Tibial artery (tissue), 4 donors: ENCODE data around the gene ZPBP2.

Source experiments
- DNase-seq, 2 donors: peaks; one replicate each; pipeline ENCODE4 v3.0.0-alpha.2; 2019
- H3K27ac ChIP-seq, 2 donors: fragments of 200-600 bp; sonication (generic) in 1 of 2; 1 replicate in 1 of 2; 2 replicates in 1 of 2; pipeline ENCODE4 v1.5.1; 2018 to 2019; ENCODE audit warnings: mild to moderate bottlenecking in 1 of 2
- H3K27me3 ChIP-seq, 2 donors: fragments of 200-600 bp; sonication (generic) in 1 of 2; one replicate each; pipeline versions ENCODE4 v1.5.1 to v1.6.0; 2016 to 2019
- H3K36me3 ChIP-seq, 3 donors: fragments of 200-600 bp; sonication (generic) in 2 of 3; one replicate each; pipeline ENCODE4 v1.5.1; 2016 to 2019; ENCODE audit warnings: mild to moderate bottlenecking in 2 of 3
- H3K4me1 ChIP-seq, 4 donors: fragments of 200-600 bp; sonication (generic) in 2 of 4; 1 replicate in 3 of 4; 2 replicates in 1 of 4; pipeline ENCODE4 v1.5.1; 2016 to 2019
- H3K4me3 ChIP-seq, 2 donors: fragments of 200-600 bp; sonication (generic) in 1 of 2; 1 replicate in 1 of 2; 2 replicates in 1 of 2; pipeline ENCODE4 v1.5.1; 2018 to 2019; ENCODE audit warnings: mild to moderate bottlenecking in 2 of 2
- H3K9me3 ChIP-seq, 3 donors: fragments of 200-600 bp; sonication (generic) in 1 of 3; one replicate each; pipeline ENCODE4 v1.5.1; 2016 to 2019
- CTCF ChIP-seq, 2 experiments: fragments of 200-600 bp in 1 of 2; fragments of 450-650 bp in 1 of 2; IDR thresholded peaks; one replicate each; pipeline ENCODE4 v1.5.1; 2017 to 2019; ENCODE audit warnings: antibody characterized with exemption in 2 of 2, mild to moderate bottlenecking in 1 of 2, moderate library complexity in 1 of 2
- intact Hi-C: fragments of 100-400 bp; cut with DNase I; formaldehyde crosslinking; loops from one replicate; pipeline ENCODE4 v1.15.0; 2023; ENCODE audit warnings: low total_unique reads

ZPBP2 gene

GRCh38 chr17:39835038-39835786 is 32.8 kb upstream of the ZPBP2 start:
- Histone ChIP-seq H3K9me3 (peaks cover 0 to 39% (median 31%) of the 10 kb centered on the region in 3 donors), H3K4me1 (no peaks in the 10 kb centered on the region), H3K27ac (no peak overlapping the region), H3K27me3 (peaks cover 0 to 25% of the 10 kb centered on the region in 2 donors), H3K4me3 (no peak overlapping the region), H3K36me3 (no peaks in the 10 kb centered on the region)
- intact Hi-C loops = no loop called here
- DNase-seq = no peak
- TF ChIP-seq CTCF (IDR thresholded peaks at IDR 0.05) = no peak

- no peak for DNase-seq
- Histone ChIP-seq H3K4me3 (no peak overlapping the region), H3K27me3 (peaks cover 0 to 33% of the 10 kb centered on the region in 2 donors), H3K36me3 (no peaks in the 10 kb centered on the region), H3K27ac (no peak overlapping the region), H3K9me3 (peaks cover 0 to 39% (median 31%) of the 10 kb centered on the region in 3 donors), H3K4me1 (no peaks in the 10 kb centered on the region)
- no peak for TF ChIP-seq CTCF (IDR thresholded peaks at IDR 0.05)
- intact Hi-C loops = no loop called here
Measured at GRCh38 chr17:39836117-39836516, 31.9 kb upstream of the ZPBP2 start.

- H3K9me3 ChIP-seq = peaks cover 0 to 39% (median 31%) of the 10 kb centered on the region in 3 donors
- intact Hi-C loops = no loop called here
- no peak for TF ChIP-seq CTCF (IDR thresholded peaks at IDR 0.05)
- no peak for DNase-seq
- peaks cover 0 to 44% of the 10 kb centered on the region in 2 donors for H3K27me3 ChIP-seq
- no peaks in the 10 kb centered on the region for H3K36me3 ChIP-seq
- H3K4me3 ChIP-seq = no peak overlapping the region
- no peak overlapping the region for H3K27ac ChIP-seq
- H3K4me1 ChIP-seq = no peaks in the 10 kb centered on the region
Measured at GRCh38 chr17:39838057-39838456, 29.9 kb upstream of the ZPBP2 start.

- intact Hi-C loops = no loop called here
Measured at GRCh38 chr17:39838784-39839183, 29.2 kb upstream of the ZPBP2 start.

DNA sequence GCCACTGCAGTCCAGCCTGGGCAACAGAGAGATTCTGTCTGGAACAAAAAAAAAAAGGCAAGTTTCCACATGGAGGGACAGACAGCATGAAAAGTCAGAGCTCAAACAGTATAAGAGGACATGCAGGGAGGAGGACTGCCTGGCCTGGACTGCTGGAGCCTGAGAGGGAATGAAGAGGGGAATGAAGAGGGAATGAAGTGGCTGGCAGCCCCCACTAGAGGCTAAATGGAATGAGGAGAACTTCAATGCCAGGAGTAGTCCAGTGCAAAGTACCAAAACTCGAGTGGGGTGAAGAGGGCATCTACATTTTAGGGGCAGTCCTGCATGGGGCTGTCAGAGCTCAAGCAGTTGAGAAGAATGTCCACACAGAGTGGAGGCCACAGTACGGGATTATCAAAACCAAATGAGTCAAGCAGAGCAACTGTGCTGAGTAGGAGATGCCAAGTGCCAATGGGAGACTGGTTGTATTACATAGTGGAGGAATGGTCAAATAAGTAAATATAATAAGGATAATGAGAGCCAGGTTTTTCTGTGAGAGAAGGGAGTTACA is 26.8 kb upstream of the ZPBP2 start:
- H3K27me3 ChIP-seq = peaks cover 0 to 28% of the 10 kb centered on the region in 2 donors
- H3K4me3 ChIP-seq = no peak overlapping the region
- no peak overlapping the region for H3K27ac ChIP-seq
- peaks cover 0 to 25% (median 15%) of the 10 kb centered on the region in 3 donors for H3K9me3 ChIP-seq
- intact Hi-C loops = no loop called here
- no peaks in the 10 kb centered on the region for H3K36me3 ChIP-seq
- no peak for TF ChIP-seq CTCF (IDR thresholded peaks at IDR 0.05)
- H3K4me1 ChIP-seq = no peaks in the 10 kb centered on the region
- DNase-seq = no peak

More at GRCh38 chr17:39838784-39839183, 29.2 kb upstream of the ZPBP2 start:
- TF ChIP-seq CTCF (IDR thresholded peaks at IDR 0.05) = no peak
- Histone ChIP-seq H3K36me3 (no peaks in the 10 kb centered on the region), H3K9me3 (peaks cover 0 to 39% (median 31%) of the 10 kb centered on the region in 3 donors), H3K4me3 (no peak overlapping the region), H3K27me3 (peaks cover 0 to 44% of the 10 kb centered on the region in 2 donors), H3K27ac (no peak overlapping the region), H3K4me1 (no peaks in the 10 kb centered on the region)
- DNase-seq = no peak
